RWPE2 (cell line): Measurements from ENCODE around the gene USP34.

Source experiments
- ATAC-seq: fragments of 200-7000 bp; cut with Tn5 transposase; 3 replicates; pipeline ENCODE4 v1.9.1; 2021; ENCODE audit warnings: low read depth
- DNase-seq: peaks from one replicate; pipeline ENCODE4 v3.0.0-alpha.2; 2020; ENCODE audit warnings: low spot score
- H3K27ac ChIP-seq: fragments of 450-650 bp; 2 replicates; pipeline ENCODE4 v1.5.1; 2017; ENCODE audit warnings: mild to moderate bottlenecking; ENCODE audit not compliant: poor library complexity, severe bottlenecking
- H3K27me3 ChIP-seq: fragments of 250-450 bp; sonication (Bioruptor Pico); 2 replicates; pipeline ENCODE4 v1.5.1; 2021; ENCODE audit warnings: mild to moderate bottlenecking, moderate library complexity; ENCODE audit not compliant: insufficient read depth, poor library complexity, severe bottlenecking
- H3K36me3 ChIP-seq: fragments of 250-450 bp; sonication (Bioruptor Pico); 2 replicates; pipeline ENCODE4 v1.5.1; 2020; ENCODE audit warnings: low read depth, mild to moderate bottlenecking, moderate library complexity
- H3K4me1 ChIP-seq: fragments of 250-450 bp; sonication (Bioruptor Pico); 2 replicates; pipeline ENCODE4 v1.5.1; 2021; ENCODE audit warnings: mild to moderate bottlenecking, moderate library complexity; ENCODE audit not compliant: insufficient read depth, poor library complexity, severe bottlenecking
- H3K4me3 ChIP-seq: fragments of 250-450 bp; sonication (Bioruptor Pico); 2 replicates; pipeline ENCODE4 v1.5.1; 2021; ENCODE audit warnings: mild to moderate bottlenecking, moderate library complexity; ENCODE audit not compliant: severe bottlenecking
- H3K9me3 ChIP-seq: fragments of 250-450 bp; sonication (Bioruptor Pico); 2 replicates; pipeline ENCODE4 v1.5.1; 2021; ENCODE audit warnings: mild to moderate bottlenecking, moderate library complexity; ENCODE audit not compliant: severe bottlenecking
- CTCF ChIP-seq: fragments of 450-650 bp; IDR thresholded peaks from one replicate; pipeline ENCODE4 v1.5.1; 2017; ENCODE audit warnings: mild to moderate bottlenecking, moderate library complexity; ENCODE audit not compliant: poor library complexity, severe bottlenecking

Gene USP34

GRCh38 chr2:61145990-61146389, 324.9 kb downstream of the USP34 start:
- no peak for TF ChIP-seq CTCF
- DNase-seq, result no peak
- Histone ChIP-seq H3K4me1 (no peaks in the 10 kb centered on the region), H3K27ac (no peak overlapping the region), H3K36me3 (peaks cover 38% of the 10 kb centered on the region), H3K9me3 (no peaks in the 10 kb centered on the region), H3K4me3 (no peak overlapping the region), H3K27me3 (no peaks in the 10 kb centered on the region)
- ATAC-seq, result no peak

GRCh38 chr2:61144697-61145268, 326.1 kb downstream of the USP34 start:
- no peaks in the 10 kb centered on the region for H3K9me3 ChIP-seq
- ATAC-seq (peak; percentile 97), DNase-seq (peak; percentile 96)
- H3K36me3 ChIP-seq, result peaks cover 31% of the 10 kb centered on the region
- H3K4me1 ChIP-seq, result no peaks in the 10 kb centered on the region
- H3K27ac ChIP-seq, result peak overlapping the region; percentile 41
- no peaks in the 10 kb centered on the region for H3K27me3 ChIP-seq
- H3K4me3 ChIP-seq, result peak overlapping the region; percentile 46
- TF ChIP-seq CTCF, result no peak

- no peak for TF ChIP-seq CTCF
- no peak overlapping the region for H3K4me3 ChIP-seq
- H3K4me1 ChIP-seq, result no peaks in the 10 kb centered on the region
- no peak overlapping the region for H3K27ac ChIP-seq
- H3K36me3 ChIP-seq, result peaks cover 7% of the 10 kb centered on the region; the same call in 1 of the 2 replicates
- DNase-seq (no peak), ATAC-seq (no peak)
- no peaks in the 10 kb centered on the region for H3K27me3 ChIP-seq
- H3K9me3 ChIP-seq, result no peaks in the 10 kb centered on the region
Observed at GRCh38 chr2:61141151-61141550, 329.7 kb downstream of the USP34 start.

- H3K4me1 ChIP-seq, result no peaks in the 10 kb centered on the region
- H3K27ac ChIP-seq, result no peak overlapping the region
- DNase-seq (no peak), ATAC-seq (no peak)
- H3K4me3 ChIP-seq, result no peak overlapping the region
- no peaks in the 10 kb centered on the region for H3K9me3 ChIP-seq
- no peak for TF ChIP-seq CTCF
- H3K36me3 ChIP-seq, result peaks cover 4% of the 10 kb centered on the region; the same call in 1 of the 2 replicates
- H3K27me3 ChIP-seq, result no peaks in the 10 kb centered on the region
Observed at GRCh38 chr2:61138859-61139258, 332.0 kb downstream of the USP34 start.
